Measurements from ENCODE around the gene UGT1A7.

The UGT1A7 gene

GRCh38 chr2:233760043-233760442, 78.3 kb downstream of the UGT1A7 start, which contains the start of gene UGT1A1:
Gene UGT1A1, plus strand, starts transcription at chr2:233760270. Its CDS starts 18 bp downstream, at chr2:233760288.
- DNase-seq (ENCODE audit: low read depth in 2 of 2): no peak

GRCh38 chr2:233761040-233761769, 79.5 kb downstream of the UGT1A7 start:
- DNase-seq (ENCODE audit: low read depth in 2 of 2): no peak

GRCh38 chr2:233764264-233764663, 82.6 kb downstream of the UGT1A7 start:
- DNase-seq (ENCODE audit: low read depth in 2 of 2): no peak

GRCh38 chr2:233764761-233765160, 83.1 kb downstream of the UGT1A7 start:
- DNase-seq (ENCODE audit: low read depth in 2 of 2): no peak

- DNase-seq (ENCODE audit: low read depth in 2 of 2): no peak
These were observed 84.7 kb downstream of the UGT1A7 start for GRCh38 chr2:233766416-233766815.

- no peak for DNase-seq (ENCODE audit: low read depth in 2 of 2)
These were observed 86.4 kb downstream of the UGT1A7 start for GRCh38 chr2:233768076-233768475.

- DNase-seq (ENCODE audit: low read depth in 2 of 2): no peak
These were observed 87.6 kb downstream of the UGT1A7 start for GRCh38 chr2:233769260-233769659.

GRCh38 chr2:233772153-233772552, 90.5 kb downstream of the UGT1A7 start:
- DNase-seq (ENCODE audit: low read depth in 2 of 2): no peak

- DNase-seq (ENCODE audit: low read depth in 2 of 2): no peak
These were observed 90.9 kb downstream of the UGT1A7 start for GRCh38 chr2:233772583-233772982.

- DNase-seq (ENCODE audit: low read depth in 2 of 2): no peak
These were observed 92.2 kb downstream of the UGT1A7 start for GRCh38 chr2:233773854-233774253.

GRCh38 chr2:233775414-233775813, 93.7 kb downstream of the UGT1A7 start:
- no peak for DNase-seq (ENCODE audit: low read depth in 2 of 2)

GRCh38 chr2:233778030-233778429, 96.3 kb downstream of the UGT1A7 start, which contains the start of gene MROH2A:
Gene MROH2A, plus strand, starts transcription at chr2:233778330. Its CDS starts 1,029 bp downstream, at chr2:233779359.
- DNase-seq (ENCODE audit: low read depth in 2 of 2): no peak

- no peak for DNase-seq (ENCODE audit: low read depth in 2 of 2)
These were observed 98.0 kb downstream of the UGT1A7 start for GRCh38 chr2:233779722-233780121.

- no peak for DNase-seq (ENCODE audit: low read depth in 2 of 2)
These were observed 99.1 kb downstream of the UGT1A7 start for GRCh38 chr2:233780771-233781170.

GRCh38 chr2:233789554-233789953, 107.9 kb downstream of the UGT1A7 start:
- DNase-seq (ENCODE audit: low read depth in 2 of 2): no peak

- no peak for DNase-seq (ENCODE audit: low read depth in 2 of 2)
These were observed 109.6 kb downstream of the UGT1A7 start for GRCh38 chr2:233791151-233791882.

GRCh38 chr2:233791883-233792329, 110.2 kb downstream of the UGT1A7 start:
- no peak for DNase-seq (ENCODE audit: low read depth in 2 of 2)

- no peak for DNase-seq (ENCODE audit: low read depth in 2 of 2)
These were observed 111.0 kb downstream of the UGT1A7 start for GRCh38 chr2:233792720-233793119.

GRCh38 chr2:233793465-233794127, 111.9 kb downstream of the UGT1A7 start:
- no peak for DNase-seq (ENCODE audit: low read depth in 2 of 2)

- DNase-seq (ENCODE audit: low read depth in 2 of 2): no peak
These were observed 112.5 kb downstream of the UGT1A7 start for GRCh38 chr2:233794128-233794658.

- no peak for DNase-seq (ENCODE audit: low read depth in 2 of 2)
These were observed 114.1 kb downstream of the UGT1A7 start for GRCh38 chr2:233795735-233796171.

- DNase-seq (ENCODE audit: low read depth in 2 of 2): no peak
These were observed 114.6 kb downstream of the UGT1A7 start for GRCh38 chr2:233796254-233796653.

Measured in stimulated activated CD4-positive, alpha-beta T cell treated with anti-CD3 and anti-CD28 coated beads, Interleukin-12 subunit alpha, Interleukin-12 subunit beta, amount 100 ng/mL, for 24 hours (primary cell).